Activated naive CD8-positive, alpha-beta T cell treated with anti-CD3 and anti-CD28 coated beads, Interleukin-2, amount 10 ng/mL, durations not matched to agents 7 days and 5 days (primary cell): ENCODE results near the gene BEND7. TPM values are rescaled to one million over a fixed set of nuclear protein-coding genes. Genes with fewer than 3 reads are reported as not detected.

ENCODE experiments used
- ATAC-seq: fragments of 150-1000 bp; cut with Tn5 transposase; one replicate; pipeline ENCODE4 v1.10.0; 2021; ENCODE audit warnings: low read depth, moderate library complexity
- POLR2A ChIA-PET: fragments of 350-600 bp; sonication (Branson Sonifier 250); formaldehyde crosslinking; loops from one replicate; lab custom pipeline; 2021; ENCODE audit warnings: antibody characterized with exemption; lab: Charles Lee
- DNase-seq: peaks from one replicate; pipeline ENCODE4 v3.0.0; 2021
- H3K27ac Mint-ChIP-seq: one replicate; pipeline ENCODE4 v1.8.0; 2022; ENCODE audit warnings: mild to moderate bottlenecking, mixed read lengths
- H3K27me3 Mint-ChIP-seq: one replicate; pipeline ENCODE4 v1.8.0; 2022; ENCODE audit warnings: mild to moderate bottlenecking, moderate library complexity, mixed read lengths
- H3K36me3 Mint-ChIP-seq: one replicate; pipeline ENCODE4 v1.8.0; 2021; ENCODE audit warnings: mild to moderate bottlenecking, mixed read lengths
- H3K4me1 Mint-ChIP-seq: one replicate; pipeline ENCODE4 v1.8.0; 2021; ENCODE audit warnings: mixed read lengths
- H3K4me3 Mint-ChIP-seq: one replicate; pipeline ENCODE4 v1.8.0; 2022; ENCODE audit warnings: mild to moderate bottlenecking, moderate library complexity, mixed read lengths
- H3K9me3 Mint-ChIP-seq: one replicate; pipeline ENCODE4 v1.8.0; 2021; ENCODE audit warnings: mixed read lengths
- total RNA-seq, 2 experiments: library from RNA; stranded (reverse); gene quantifications; one replicate each; pipeline ENCODE4 v1.2.3, GENCODE V29; 2021

Gene BEND7
- total RNA-seq, 2 experiments from 2014 or later, result not detected

DNA sequence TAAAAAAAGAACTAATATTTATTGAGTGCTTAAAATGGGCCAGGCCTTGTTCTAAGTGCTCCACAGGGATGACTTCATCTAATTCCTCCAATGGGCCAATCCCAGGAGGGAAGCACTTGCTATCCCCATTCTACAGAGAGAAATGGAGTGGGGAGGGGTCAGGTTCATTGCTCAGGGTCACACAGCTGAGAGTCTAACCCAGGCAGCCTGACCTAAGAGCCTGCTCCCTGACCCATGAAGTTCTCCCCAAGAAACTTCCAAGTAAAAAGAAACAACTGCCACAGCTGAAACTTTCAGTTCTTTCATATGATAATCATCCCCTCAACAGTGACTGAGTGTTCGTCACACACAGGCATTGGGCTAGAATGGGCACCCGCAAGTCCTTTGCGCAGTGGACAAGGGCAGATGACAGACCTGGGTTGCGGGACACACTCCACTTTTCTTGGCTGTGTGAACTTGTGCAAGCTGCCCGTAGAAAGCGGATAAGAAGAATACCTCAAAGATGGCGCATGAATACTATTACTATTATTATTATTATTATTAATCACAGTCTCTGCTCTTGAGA is 39.7 kb downstream of the BEND7 start:
- DNase-seq (no peak), ATAC-seq (no peak)
- Mint-ChIP-seq H3K4me1 (no peaks in the 10 kb centered on the region), H3K27ac (no peak overlapping the region), H3K36me3 (no peaks in the 10 kb centered on the region), H3K27me3 (peaks cover 8% of the 10 kb centered on the region), H3K4me3 (no peak overlapping the region), H3K9me3 (no peaks in the 10 kb centered on the region)
- POLR2A ChIA-PET, result no interaction called here

- Mint-ChIP-seq H3K4me1 (peaks cover 4% of the 10 kb centered on the region), H3K9me3 (no peaks in the 10 kb centered on the region), H3K27ac (no peak overlapping the region), H3K36me3 (no peaks in the 10 kb centered on the region), H3K4me3 (no peak overlapping the region), H3K27me3 (peaks cover 13% of the 10 kb centered on the region)
- POLR2A ChIA-PET, result no interaction called here
- DNase-seq, result no peak
- ATAC-seq, result no peak
These were observed 43.2 kb downstream of the BEND7 start for GRCh38 chr10:13485623-13486022.

GRCh38 chr10:13483951-13484350 is 44.9 kb downstream of the BEND7 start:
- no peaks in the 10 kb centered on the region for H3K36me3 Mint-ChIP-seq
- POLR2A ChIA-PET, result no interaction called here
- ATAC-seq, result no peak
- no peaks in the 10 kb centered on the region for H3K9me3 Mint-ChIP-seq
- no peak overlapping the region for H3K4me3 Mint-ChIP-seq
- H3K4me1 Mint-ChIP-seq, result peaks cover 4% of the 10 kb centered on the region
- DNase-seq, result no peak
- H3K27ac Mint-ChIP-seq, result no peak overlapping the region
- H3K27me3 Mint-ChIP-seq, result peaks cover 12% of the 10 kb centered on the region

GRCh38 chr10:13483073-13483472 is 45.7 kb downstream of the BEND7 start:
- Mint-ChIP-seq H3K9me3 (no peaks in the 10 kb centered on the region), H3K4me1 (peaks cover 4% of the 10 kb centered on the region), H3K36me3 (no peaks in the 10 kb centered on the region), H3K27ac (no peak overlapping the region), H3K4me3 (no peak overlapping the region), H3K27me3 (peaks cover 12% of the 10 kb centered on the region)
- ATAC-seq, result no peak
- POLR2A ChIA-PET, result no interaction called here
- DNase-seq, result no peak

DNA sequence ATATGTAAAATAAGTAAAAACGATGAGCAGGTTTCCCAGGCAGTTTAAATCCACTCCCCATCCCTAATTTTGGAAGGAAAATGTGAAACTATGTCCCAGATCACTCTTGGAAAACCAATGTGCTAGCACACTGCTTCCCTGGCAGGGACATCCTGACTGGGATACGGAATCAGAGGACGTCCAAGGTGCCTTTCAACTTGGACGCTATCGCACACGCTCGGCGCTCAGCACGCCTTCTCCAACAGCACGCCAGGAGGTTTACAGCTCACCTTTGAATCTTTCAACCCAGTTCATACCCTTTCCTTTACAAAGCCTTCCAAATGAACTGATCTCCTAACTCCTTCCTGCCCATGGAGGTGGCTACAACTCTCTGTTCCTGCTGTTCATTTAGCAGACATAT is 47.1 kb downstream of the BEND7 start:
- Mint-ChIP-seq H3K36me3 (no peaks in the 10 kb centered on the region), H3K27ac (no peak overlapping the region), H3K4me1 (peaks cover 4% of the 10 kb centered on the region), H3K9me3 (no peaks in the 10 kb centered on the region), H3K4me3 (no peak overlapping the region), H3K27me3 (peaks cover 12% of the 10 kb centered on the region)
- POLR2A ChIA-PET, result no interaction called here
- DNase-seq, result no peak
- no peak for ATAC-seq

DNA sequence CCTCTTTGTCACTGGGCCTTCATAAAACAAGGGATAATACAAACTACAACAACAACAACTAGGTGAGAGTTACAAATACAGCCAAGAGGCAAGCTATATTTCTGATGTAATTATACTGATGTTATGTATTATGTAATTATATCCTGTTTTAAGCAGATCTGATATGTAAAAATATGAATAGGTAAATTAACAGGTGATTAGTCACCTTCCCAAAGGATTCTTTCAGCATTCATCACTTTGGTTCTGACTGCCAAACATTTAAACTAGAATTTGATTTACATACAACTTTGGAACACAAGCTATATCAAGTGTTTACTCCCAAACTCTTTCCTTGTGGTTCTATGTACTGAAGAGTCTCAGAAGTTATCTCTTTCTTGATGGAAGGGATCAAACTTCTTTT is 53.7 kb downstream of the BEND7 start:
- no peaks in the 10 kb centered on the region for H3K36me3 Mint-ChIP-seq
- H3K27me3 Mint-ChIP-seq, result peaks cover 6% of the 10 kb centered on the region
- DNase-seq (no peak), ATAC-seq (no peak)
- POLR2A ChIA-PET, result no interaction called here
- H3K9me3 Mint-ChIP-seq, result no peaks in the 10 kb centered on the region
- no peaks in the 10 kb centered on the region for H3K4me1 Mint-ChIP-seq
- no peak overlapping the region for H3K27ac Mint-ChIP-seq
- no peak overlapping the region for H3K4me3 Mint-ChIP-seq

- no peak overlapping the region for H3K4me3 Mint-ChIP-seq
- ATAC-seq, result no peak
- no peak for DNase-seq
These were observed 54.8 kb downstream of the BEND7 start for GRCh38 chr10:13473986-13474385.

GRCh38 chr10:13472359-13472758 is 56.5 kb downstream of the BEND7 start:
- H3K4me3 Mint-ChIP-seq, result no peak overlapping the region
- DNase-seq (no peak), ATAC-seq (no peak)
- POLR2A ChIA-PET, result no interaction called here
- H3K9me3 Mint-ChIP-seq, result no peaks in the 10 kb centered on the region
- no peak overlapping the region for H3K27ac Mint-ChIP-seq
- H3K4me1 Mint-ChIP-seq, result no peaks in the 10 kb centered on the region
- H3K36me3 Mint-ChIP-seq, result no peaks in the 10 kb centered on the region
- peaks cover 6% of the 10 kb centered on the region for H3K27me3 Mint-ChIP-seq

More at GRCh38 chr10:13473986-13474385, 54.8 kb downstream of the BEND7 start:
- H3K27me3 Mint-ChIP-seq, result peaks cover 6% of the 10 kb centered on the region
- no peaks in the 10 kb centered on the region for H3K36me3 Mint-ChIP-seq
- no peaks in the 10 kb centered on the region for H3K4me1 Mint-ChIP-seq
- H3K27ac Mint-ChIP-seq, result no peak overlapping the region
- H3K9me3 Mint-ChIP-seq, result no peaks in the 10 kb centered on the region
- POLR2A ChIA-PET, result no interaction called here

DNA sequence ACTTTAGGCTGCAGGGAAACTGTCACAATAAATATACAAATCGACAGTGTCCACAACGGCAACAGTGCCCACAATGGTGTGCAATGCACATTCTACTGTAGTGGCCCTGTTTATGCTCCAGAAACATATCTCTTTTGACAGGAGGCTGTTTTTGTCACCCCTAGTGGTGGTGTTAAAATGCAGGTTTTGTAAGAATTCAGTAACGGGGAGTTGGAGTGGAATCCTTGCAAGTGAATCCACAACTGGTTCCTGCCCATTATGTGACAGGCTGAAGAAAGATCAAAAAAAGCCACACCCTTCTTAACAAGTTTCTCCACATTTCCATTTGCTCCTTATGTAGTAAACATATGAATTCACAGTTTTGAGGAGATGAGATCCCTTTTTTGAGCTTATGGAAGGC is 58.5 kb downstream of the BEND7 start:
- POLR2A ChIA-PET, result no interaction called here
- no peaks in the 10 kb centered on the region for H3K36me3 Mint-ChIP-seq
- DNase-seq (no peak), ATAC-seq (no peak)
- no peak overlapping the region for H3K4me3 Mint-ChIP-seq
- no peaks in the 10 kb centered on the region for H3K9me3 Mint-ChIP-seq
- H3K27me3 Mint-ChIP-seq, result no peaks in the 10 kb centered on the region
- H3K27ac Mint-ChIP-seq, result no peak overlapping the region
- H3K4me1 Mint-ChIP-seq, result no peaks in the 10 kb centered on the region

DNA sequence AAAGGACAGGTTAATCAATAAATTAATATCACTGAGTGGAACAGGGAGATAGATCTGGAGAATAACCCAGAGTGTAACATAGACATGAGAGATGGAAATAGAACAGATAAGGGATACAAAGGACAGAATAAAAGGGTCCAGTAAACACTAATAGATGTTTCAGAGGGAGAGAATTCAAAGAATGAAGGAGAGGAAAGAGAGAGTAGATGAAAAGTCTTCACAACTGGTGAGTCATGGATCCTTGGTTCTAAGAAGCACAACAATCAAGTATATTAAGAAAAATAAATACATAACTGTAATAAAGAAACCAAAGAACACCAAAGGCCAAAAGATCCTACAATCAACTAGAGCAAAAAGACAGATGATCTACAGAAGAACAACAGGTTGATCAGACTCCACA is 66.3 kb downstream of the BEND7 start:
- H3K4me3 Mint-ChIP-seq, result no peak overlapping the region
- DNase-seq, result no peak
- H3K27me3 Mint-ChIP-seq, result peaks cover 20% of the 10 kb centered on the region
- no peak for ATAC-seq
- no peaks in the 10 kb centered on the region for H3K36me3 Mint-ChIP-seq
- POLR2A ChIA-PET, result no interaction called here
- peaks cover 11% of the 10 kb centered on the region for H3K9me3 Mint-ChIP-seq
- no peaks in the 10 kb centered on the region for H3K4me1 Mint-ChIP-seq
- H3K27ac Mint-ChIP-seq, result no peak overlapping the region

GRCh38 chr10:13458687-13459012 is 70.2 kb downstream of the BEND7 start:
- Mint-ChIP-seq H3K27me3 (peaks cover 23% of the 10 kb centered on the region), H3K9me3 (peaks cover 11% of the 10 kb centered on the region), H3K36me3 (no peaks in the 10 kb centered on the region), H3K27ac (no peak overlapping the region), H3K4me1 (peaks cover 5% of the 10 kb centered on the region), H3K4me3 (no peak overlapping the region)
- DNase-seq (no peak), ATAC-seq (no peak)
- POLR2A ChIA-PET, result no interaction called here

DNA sequence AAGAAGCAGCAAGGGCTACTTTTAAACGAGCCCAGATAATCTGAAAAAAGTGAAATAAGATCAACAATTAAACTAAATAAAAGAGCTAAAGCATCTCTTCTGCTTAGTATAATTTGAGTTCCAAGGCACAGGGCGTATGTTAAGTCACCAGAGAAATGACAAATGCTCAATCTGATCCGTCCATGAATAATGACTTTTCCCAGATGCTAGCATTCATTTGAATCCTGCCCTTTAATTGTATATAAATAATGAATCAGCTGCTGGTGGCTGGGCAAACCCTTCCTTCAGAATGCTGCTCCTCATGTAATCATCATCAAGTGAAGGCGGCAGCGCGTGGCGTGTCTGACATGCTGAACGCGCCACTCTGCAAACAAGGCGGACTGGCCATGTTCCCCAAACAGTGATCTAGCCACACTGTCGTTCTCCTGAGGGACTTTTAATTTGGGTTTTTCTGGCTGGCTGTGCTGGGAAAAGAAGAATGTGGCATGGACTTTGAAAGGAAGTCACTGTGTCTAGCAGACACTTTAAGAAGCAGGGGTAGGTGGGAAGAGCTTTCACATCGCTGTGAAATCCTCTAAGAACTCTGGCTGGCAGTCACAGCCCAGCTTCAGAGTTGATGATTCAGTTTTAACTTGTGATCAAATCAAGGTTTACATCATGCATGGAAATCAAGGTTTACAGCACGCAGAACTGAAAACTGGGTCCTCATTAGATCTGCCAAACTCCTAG is 70.7 kb downstream of the BEND7 start:
- DNase-seq (no peak), ATAC-seq (no peak)
- Mint-ChIP-seq H3K27ac (no peak overlapping the region), H3K4me1 (peaks cover 5% of the 10 kb centered on the region), H3K9me3 (peaks cover 11% of the 10 kb centered on the region), H3K36me3 (no peaks in the 10 kb centered on the region), H3K4me3 (no peak overlapping the region), H3K27me3 (peaks cover 23% of the 10 kb centered on the region)
- POLR2A ChIA-PET, result no interaction called here

GRCh38 chr10:13453896-13454295 is 74.9 kb downstream of the BEND7 start:
- H3K4me1 Mint-ChIP-seq, result peaks cover 5% of the 10 kb centered on the region
- DNase-seq (no peak), ATAC-seq (peak; percentile 79)
- no peaks in the 10 kb centered on the region for H3K36me3 Mint-ChIP-seq
- peaks cover 22% of the 10 kb centered on the region for H3K27me3 Mint-ChIP-seq
- H3K4me3 Mint-ChIP-seq, result no peak overlapping the region
- no peaks in the 10 kb centered on the region for H3K9me3 Mint-ChIP-seq
- POLR2A ChIA-PET, result no interaction called here
- no peak overlapping the region for H3K27ac Mint-ChIP-seq

- no peaks in the 10 kb centered on the region for H3K36me3 Mint-ChIP-seq
- no peaks in the 10 kb centered on the region for H3K9me3 Mint-ChIP-seq
- no peak overlapping the region for H3K4me3 Mint-ChIP-seq
- H3K27ac Mint-ChIP-seq, result no peak overlapping the region
- POLR2A ChIA-PET, result no interaction called here
- ATAC-seq, result no peak
- H3K27me3 Mint-ChIP-seq, result peaks cover 17% of the 10 kb centered on the region
- peaks cover 5% of the 10 kb centered on the region for H3K4me1 Mint-ChIP-seq
- DNase-seq, result no peak
These were observed 78.7 kb downstream of the BEND7 start for GRCh38 chr10:13450069-13450468.
